HG03175 (cell line): ENCODE results near the gene LBP.
"Not testable (repeated sequence)": the region's sequence is repeated elsewhere in the genome, so short reads cannot be mapped to it uniquely, and the experiment has no call there.

Source experiments
- ATAC-seq: cut with Tn5 transposase; IDR thresholded peaks from one replicate; pipeline ENCODE4 v1.9.1; 2021; ENCODE audit warnings: mild to moderate bottlenecking, moderate library complexity; ENCODE audit not compliant: unreplicated experiment

Gene LBP

GRCh38 chr20:38320221-38320620, 26.1 kb upstream of the LBP start:
- ATAC-seq: no peak

DNA sequence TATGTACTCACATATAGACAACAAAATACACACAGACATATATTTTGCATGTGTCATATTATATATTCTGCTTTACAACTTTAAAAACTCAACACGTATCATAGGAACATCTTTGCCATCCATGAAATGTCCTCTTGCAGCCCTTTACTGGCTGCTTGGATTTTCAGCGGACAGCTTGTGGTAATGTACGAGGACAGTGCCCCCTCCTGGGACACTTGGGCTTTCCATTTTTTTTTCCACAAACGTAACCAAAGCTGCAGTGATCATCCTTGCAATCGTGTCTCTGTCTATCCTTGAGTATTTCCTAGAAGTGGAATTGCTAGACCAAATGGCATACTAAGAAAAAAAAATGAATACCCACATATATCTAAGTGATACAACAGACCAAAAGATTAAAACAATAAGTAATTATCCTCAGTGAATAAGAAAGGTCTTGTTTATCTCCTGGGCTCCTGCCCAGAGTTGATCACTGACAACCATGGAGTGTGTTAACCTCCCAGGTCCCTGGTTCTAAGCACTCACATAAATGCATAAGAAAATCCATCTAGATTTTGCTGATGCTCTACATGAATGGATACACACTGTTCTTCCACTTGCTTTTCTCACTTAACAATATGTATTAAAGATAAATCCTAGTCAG, 24.2 kb upstream of the LBP start:
- ATAC-seq: no peak

DNA sequence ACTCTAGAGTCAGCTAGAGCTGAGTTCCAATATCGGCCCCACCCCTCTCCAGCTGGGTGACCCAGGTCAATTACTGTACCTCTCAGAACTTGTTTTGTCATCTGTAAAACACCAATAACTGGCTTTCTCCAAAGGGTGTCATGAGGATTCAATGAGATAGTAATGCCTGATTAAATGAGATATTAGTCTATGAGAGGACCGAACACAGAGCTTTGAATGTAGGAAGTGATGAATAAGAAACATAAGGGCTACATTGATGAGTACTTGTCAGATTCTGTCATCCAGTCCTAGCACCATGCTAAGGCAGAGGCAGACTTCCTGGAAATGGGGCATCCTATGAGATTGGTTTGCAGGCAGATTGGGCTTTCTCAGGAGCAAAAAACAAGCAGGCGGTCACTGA, 22.1 kb upstream of the LBP start:
- no peak for ATAC-seq

DNA sequence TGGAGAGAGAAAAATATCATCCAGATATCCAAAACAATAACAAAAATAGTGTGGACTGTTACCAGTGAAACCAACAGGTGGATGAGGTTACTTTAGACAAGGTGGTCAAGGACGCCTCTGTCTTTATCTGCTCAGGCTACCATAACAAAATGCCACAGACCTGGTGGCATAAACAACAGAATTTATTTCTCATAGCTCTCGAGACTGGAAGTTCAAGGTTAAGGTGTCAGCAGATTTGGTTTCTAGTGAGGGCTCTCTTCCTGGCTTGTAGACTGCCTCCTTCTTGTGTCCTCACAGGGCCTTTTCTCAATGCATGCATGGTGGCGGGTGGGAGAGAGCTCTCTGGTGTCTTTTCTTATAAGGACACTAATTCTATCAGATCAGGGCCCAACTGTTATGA, 21.1 kb upstream of the LBP start:
- no peak for ATAC-seq

DNA sequence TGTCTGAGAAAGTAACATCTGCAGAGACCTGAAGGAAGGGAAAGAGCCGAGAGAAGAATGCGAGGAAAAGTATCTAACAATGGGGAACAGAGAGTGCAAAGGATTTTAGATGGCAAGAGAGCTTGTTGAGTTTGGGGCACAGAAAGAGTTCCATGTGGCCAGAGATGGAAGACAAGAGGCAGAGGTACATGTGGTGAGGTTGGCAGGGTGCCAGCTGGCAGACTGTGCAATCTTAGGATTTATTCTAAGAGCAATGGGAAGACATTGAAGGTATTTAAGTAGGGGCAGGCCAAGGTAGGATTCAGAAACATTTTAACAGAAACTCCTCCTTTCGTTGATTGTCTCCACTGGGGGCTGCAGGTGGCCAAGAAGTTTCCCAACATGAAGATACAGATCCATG, 20.4 kb upstream of the LBP start:
- ATAC-seq: no peak

GRCh38 chr20:38326309-38326708, 20.0 kb upstream of the LBP start:
- no peak for ATAC-seq

DNA sequence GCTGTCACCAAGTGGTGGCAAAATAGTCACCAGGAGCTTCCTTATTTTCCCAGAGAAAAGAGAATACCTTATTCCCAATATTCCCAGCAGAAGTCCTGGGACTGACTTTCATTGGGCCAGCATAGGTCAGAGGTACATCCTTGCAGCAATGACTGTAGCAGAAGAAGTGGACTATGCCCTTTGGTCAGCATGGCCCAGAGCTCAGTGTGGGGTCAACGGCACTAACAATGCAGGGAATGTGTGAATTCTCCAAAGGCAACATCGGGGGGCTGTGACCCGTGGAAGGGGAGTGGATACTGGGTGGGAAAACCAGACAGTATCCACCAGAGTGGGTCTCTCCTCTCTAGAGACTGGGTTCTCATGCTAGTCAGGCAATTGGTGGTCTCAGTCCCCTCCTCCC, 15.6 kb upstream of the LBP start:
- no peak for ATAC-seq

GRCh38 chr20:38331245-38331644, 15.0 kb upstream of the LBP start:
- ATAC-seq: no peak

- no peak for ATAC-seq
Observed at GRCh38 chr20:38331814-38332213, 14.5 kb upstream of the LBP start.

DNA sequence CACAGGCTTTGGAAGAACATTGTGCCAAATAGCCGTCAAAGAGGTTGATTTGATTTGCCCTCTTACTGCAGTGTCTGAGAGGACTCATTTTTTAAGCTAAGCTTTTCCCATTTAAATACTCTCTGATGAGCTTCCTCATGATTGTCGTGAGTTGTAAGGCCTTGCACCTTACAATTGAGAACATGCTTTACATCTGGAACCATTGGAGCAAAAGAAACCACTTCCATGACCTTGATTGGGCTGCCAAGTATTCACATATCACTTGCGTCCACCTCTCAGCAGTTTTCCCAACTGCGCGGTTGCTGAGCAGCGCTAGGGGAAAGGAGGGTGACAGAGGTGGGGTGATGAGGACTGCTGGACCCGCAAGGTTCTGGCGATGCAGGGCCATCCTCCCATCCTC, 12.3 kb upstream of the LBP start:
- ATAC-seq: no peak

GRCh38 chr20:38336726-38337125, 9.6 kb upstream of the LBP start:
- ATAC-seq: no peak

DNA sequence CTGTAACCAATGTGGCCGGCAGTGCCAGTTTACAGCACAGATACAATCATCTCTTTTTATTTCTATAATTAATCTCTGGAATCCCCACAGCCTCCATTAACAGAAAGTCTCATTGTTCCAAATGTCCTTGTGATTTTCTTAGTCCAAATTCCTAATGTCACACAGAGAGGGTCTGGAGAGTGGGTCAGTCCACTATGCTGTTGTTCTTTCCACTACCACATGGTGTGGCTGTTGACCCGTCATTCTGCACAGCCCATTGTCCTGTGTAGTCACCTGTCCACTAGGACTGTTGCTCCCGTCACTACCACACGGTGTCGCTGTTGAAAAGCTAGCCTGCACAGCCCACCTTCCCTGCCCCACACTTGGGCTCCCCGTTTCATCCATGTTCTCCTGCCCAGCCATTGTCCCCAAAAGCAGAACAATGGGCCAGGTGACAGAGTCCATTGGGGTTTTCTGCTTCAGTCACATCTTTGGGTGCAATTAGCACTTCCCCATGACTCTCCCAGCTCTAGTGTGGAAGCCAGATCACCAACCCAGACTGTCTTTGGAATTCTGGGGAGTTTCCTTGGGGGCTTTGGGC, 8.6 kb upstream of the LBP start:
- ATAC-seq: no peak

GRCh38 chr20:38338849-38339520, 7.3 kb upstream of the LBP start:
- no peak for ATAC-seq

- not testable (repeated sequence) for ATAC-seq
Observed at GRCh38 chr20:38339521-38339896, 6.8 kb upstream of the LBP start.

GRCh38 chr20:38339997-38340396, 6.3 kb upstream of the LBP start:
- no peak for ATAC-seq

GRCh38 chr20:38340693-38341092, 5.6 kb upstream of the LBP start:
- ATAC-seq: no peak

DNA sequence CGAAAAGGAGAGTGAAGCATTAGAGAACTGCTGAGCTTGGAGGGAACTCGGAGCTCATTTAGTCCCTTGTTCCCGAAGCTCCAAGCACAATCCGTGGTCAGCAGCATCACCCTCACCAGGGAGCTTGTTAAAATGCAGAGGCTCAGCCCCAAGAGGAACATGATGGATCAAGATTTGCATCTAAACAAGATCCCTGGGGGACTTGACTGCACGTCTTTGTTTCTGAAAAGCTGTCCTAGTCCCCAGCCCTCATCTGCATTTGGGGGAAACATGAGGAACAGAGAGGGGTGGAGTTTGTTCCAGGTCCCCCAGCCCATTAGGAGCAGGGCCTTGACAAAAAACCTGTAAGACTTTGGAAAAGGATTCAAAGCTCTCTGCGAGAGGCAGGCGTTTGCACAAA, 4.1 kb upstream of the LBP start:
- ATAC-seq: no peak

DNA sequence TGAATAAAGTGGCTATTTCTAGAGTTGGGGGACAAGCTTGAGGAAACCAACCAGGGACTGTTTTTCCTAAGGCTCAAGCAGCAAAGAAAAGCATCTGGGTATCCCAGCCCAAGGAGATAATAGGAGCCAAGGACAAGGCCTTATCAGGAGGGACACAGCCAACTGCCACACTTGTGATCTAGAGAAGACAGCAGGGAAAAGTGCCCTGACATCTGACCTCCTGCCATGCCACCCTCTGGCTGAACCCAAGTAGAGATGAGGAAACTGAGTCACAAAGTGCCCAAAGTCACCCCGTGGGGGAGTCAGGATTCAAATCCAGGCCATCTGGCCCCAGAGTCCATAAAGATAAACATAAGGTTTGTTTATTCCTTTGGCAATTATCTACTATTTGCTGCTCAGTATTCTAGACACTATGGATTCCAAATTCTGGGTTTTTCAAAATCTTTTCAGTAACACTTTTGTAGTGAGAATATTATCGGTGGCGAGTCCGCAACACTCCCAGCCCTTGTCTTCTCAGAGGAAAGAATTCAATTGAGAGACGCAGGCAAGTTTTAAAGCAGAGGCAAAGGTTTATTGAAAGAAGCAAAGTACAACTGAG, 3.5 kb upstream of the LBP start:
- no peak for ATAC-seq

- ATAC-seq: no peak
Observed at GRCh38 chr20:38343311-38344106, 2.8 kb upstream of the LBP start.

DNA sequence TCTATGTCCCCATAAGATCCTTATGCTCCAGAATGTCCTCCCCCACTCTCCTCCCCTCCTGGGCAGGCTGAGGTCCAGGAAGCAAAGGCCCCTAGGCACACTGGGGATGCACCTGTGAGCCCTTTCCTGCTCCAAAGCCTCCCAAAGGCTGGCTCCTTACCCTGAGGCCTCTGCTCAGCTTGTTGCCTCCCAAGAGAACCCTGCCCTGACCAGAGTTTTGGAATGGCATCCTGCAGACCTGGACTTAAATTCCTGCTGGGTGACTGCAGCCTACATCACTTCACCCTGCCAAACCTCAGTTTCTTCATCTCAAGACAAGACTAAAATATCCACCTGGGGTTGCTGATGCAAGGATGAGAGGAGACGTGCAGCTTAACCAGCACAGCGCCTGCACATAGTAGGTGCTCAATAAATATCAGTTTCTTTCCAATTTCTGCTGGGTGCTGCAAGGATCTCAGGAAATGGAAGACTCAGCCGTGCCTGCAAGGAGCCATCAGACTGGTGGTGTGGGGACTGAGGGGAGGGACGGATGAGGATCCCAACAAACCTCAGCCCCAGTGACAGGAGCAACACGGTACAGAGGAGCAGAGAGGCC, 2.1 kb upstream of the LBP start:
- ATAC-seq: no peak

DNA sequence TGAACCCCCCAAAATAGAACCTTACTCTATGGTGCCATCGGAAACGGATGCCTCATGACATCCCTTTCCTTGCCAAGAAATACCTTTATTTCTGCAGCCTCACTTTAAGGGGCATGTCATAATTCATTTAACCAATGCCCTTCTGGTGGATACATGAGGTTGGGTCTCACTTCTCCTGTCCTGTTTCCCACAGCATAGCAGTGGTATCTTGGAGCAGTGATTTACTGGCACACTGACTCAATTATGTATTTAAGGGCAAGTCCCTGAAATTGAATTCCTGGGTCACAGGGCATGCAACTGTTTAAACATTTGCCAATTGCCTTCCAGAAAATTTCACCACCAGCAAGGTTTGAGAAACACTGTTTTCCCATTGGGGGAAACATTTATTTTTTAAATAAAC, 639 bp upstream of the LBP start:
- no peak for ATAC-seq
